ENCODE data around the gene MYOM3.
A peak's percentile ranks its signal among the peaks of the same experiment; 100 is the strongest.
"Not testable (repeated sequence)": the region's sequence is repeated elsewhere in the genome, so short reads cannot be mapped to it uniquely, and the experiment has no call there.

The MYOM3 gene

DNA sequence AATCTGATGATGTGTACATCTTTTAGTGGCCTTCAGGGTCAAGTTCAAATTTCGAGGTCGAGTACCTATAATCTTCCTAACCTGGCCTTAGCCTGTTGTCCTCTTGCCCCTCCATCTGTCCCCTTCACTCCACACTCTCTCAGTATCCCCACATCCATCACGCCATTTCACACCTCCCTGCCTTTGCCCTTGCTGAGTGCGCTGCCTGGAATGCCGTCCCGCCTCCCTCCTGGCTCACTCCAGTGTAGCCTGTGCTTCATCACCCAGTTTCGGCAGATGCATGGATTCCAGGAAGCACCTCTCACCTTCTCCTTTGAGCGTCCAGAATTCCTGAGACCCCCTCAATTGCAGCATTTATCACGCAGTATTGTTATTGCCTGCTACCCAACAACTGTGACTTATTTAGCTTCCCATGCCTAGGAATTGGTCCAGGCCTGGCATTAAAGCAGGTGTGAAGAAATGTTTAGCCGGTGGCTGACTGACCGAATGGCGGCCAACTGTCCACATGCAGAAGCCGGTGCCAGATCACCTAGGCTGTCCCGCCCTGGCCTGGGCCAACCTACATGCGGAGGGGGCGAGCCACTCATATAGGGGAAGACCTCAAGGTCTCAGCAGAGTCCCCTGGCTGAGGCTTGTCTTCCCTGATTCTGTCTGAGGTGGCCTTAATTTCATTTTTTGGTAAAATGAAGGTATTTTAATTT is 34.5 kb downstream of the MYOM3 start:
- no peak for DNase-seq (ENCODE audit: extremely low read depth in 1 of 2, low read depth in 1 of 2)

DNA sequence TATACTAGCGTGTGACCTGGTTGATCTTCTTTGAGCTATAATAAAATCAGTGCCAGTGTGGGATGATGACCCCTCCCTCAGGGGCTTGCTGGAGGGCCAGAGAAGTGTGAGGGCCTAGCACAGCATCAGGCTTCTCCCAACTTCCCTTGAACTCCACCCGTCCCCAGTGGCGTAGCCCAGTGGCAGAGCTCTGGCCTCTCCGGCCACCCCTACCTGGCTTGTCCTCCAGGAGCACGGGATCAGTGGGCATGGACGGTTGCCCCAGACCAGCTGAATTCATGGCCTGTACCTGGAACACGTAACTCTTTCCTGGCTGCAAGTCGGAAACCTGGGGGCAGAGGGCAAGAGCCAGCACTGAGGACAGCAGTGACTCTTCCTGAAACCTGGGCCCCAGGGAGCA is 36.0 kb downstream of the MYOM3 start:
- no peak for DNase-seq (ENCODE audit: extremely low read depth in 1 of 2, low read depth in 1 of 2)

DNA sequence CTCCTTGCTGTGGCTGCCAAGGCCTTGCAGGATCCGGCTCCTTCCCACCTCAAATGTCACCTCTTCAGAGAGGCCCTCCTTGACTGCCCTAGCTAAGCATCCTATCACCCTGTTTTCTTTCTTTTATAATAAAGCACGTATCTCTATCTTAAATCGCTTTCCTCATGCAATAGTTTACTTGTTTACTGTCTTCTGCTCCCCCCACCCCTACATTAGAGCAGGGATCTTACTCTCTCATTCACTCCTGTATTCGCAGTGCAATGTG is 36.4 kb downstream of the MYOM3 start:
- no peak for DNase-seq (ENCODE audit: extremely low read depth in 1 of 2, low read depth in 1 of 2)

DNA sequence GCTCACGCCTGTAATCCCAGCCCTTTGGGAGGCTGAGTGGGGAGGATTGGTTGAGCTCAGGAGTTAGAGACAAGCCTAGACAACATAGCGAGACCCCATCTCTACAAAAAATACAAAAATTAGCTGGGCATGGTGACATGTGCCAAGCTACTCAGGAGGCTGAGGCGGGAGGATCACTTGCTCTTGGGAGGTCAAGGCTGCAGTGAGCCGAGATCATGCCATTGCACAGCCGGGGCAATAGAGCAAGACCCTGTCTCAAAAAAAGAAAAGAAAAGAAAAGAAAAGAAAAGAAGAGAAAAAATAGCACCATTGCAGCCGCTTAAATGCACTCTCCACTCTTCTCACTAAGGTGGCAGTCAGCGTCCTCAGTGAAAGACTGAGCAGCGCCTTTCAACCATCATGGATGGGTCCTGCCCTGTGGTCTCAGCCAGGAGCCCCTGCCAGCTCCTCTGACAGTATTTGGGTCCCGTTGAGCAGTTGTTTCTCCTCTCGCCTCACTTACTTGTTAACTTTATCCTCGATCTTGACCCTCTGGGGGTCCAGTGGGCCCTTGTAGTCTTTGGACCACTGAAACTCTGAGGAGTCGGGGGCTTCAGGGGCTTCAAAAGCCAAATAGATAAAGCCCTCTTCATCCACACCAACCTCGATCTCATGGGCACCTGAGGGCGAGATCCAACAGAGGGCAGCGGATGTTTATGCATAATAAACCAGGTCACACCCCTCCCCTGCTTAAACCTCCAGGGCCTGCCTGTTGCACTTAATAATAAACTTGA is 36.9 kb downstream of the MYOM3 start:
- DNase-seq (ENCODE audit: extremely low read depth in 1 of 2, low read depth in 1 of 2) = no peak

DNA sequence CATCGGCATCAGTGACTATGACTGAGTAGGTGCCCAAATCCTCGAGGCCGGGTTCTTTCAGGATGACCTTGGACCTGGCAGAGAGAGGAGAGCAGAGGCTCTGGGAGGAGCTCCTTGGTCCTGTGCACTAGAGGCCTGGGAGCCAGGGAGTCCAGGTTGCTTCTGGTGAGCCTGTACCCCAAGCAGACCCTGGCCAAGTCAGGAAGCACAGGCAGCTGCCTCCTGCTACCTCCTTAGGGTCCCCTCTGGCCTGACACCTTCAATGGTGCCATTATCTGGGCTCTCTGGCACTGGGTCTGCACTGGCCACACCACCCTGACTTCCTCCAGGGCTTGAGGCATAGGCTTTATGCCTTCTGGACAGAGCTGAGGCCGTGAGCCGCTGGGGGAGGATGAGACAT is 37.7 kb downstream of the MYOM3 start:
- DNase-seq (ENCODE audit: extremely low read depth in 1 of 2, low read depth in 1 of 2) = no peak

DNA sequence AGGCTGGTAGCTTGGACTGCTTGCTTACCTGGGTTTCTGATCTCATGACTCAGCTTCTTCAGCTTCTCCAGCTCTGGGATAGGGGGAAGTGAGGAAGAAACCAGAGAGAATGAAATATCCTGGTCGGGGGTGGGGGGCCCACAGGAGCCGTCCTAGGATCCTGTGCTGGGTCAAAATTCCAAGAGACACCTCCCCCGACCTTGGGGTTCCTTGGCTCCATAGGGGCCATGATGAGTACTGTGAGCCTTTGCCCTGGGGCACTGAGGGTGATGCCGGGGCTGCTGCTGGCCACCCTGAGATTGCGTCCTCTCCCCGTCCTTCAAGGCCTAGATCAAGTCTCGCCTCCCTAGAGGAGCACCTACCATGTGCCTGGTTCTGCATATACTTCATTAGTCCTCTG is 40.0 kb downstream of the MYOM3 start:
- no peak for DNase-seq (ENCODE audit: extremely low read depth in 1 of 2, low read depth in 1 of 2)

DNA sequence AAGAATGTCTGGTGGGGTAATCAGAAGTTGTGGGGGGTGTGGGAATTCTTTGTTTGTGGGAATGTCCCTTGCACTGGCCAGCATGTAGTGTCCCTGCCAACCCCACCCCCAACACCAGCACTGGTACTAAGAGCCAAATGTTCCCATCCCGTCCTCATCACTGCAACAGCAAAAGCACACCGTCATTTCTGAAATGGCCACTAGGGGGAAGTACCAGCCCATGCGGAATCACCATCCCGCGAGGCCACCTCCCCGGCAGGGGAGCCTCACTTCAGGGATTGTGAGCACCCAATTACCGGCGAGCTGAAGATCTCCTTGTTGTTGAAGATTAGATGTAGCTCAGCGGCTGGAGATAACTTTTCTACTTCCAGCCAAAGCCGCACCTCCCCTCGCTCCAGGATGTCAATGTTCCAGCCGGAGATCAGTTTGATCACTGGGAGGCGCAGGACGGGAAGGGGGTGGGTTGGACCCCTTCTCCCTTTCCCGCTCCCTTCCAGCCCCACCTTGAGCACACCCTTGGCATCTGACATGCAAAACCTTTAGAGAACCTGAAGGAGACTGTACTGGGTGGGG is 41.0 kb downstream of the MYOM3 start:
- DNase-seq (ENCODE audit: extremely low read depth in 1 of 2, low read depth in 1 of 2) = peak; percentile 38 to 57

DNA sequence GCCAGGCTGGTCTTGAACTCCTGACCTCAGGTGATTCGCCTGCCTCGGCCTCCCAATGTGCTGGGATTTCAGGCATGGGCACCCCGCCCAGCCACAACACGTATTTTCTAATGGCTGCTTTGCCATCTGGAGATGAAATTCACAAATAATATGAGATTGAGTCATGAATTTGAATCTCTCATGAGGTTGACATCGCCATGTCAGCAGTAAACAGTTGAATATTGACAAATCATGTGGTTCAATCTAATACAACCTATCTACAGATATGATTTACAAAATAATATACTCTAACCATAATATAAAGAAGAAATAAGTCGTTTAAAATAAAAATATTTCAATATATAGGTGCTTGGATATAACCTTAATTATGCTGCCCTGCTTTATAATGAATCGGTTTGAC is 42.1 kb downstream of the MYOM3 start:
- no peak for DNase-seq (ENCODE audit: extremely low read depth in 1 of 2, low read depth in 1 of 2)

DNA sequence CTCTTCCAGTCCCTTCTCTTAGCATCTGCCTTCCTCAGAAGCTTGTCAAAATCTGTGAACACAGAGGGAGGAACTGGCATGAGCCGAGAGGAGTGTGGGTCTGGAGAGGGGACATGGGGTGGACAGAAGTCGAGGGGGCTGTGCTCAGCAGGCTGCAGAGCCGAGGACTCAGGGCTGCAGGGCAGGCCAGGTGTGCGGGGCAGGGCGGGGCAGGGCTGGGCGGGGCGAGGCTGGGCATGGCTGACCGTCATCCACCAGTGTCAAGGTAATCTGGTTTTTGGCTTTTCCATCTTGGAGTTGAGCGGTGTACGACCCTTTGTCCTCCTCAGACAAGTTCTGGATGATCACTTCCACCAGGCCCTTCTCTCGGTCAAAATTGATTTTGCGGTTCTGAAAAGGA is 44.0 kb downstream of the MYOM3 start:
- DNase-seq (ENCODE audit: extremely low read depth in 1 of 2, low read depth in 1 of 2) = no peak

DNA sequence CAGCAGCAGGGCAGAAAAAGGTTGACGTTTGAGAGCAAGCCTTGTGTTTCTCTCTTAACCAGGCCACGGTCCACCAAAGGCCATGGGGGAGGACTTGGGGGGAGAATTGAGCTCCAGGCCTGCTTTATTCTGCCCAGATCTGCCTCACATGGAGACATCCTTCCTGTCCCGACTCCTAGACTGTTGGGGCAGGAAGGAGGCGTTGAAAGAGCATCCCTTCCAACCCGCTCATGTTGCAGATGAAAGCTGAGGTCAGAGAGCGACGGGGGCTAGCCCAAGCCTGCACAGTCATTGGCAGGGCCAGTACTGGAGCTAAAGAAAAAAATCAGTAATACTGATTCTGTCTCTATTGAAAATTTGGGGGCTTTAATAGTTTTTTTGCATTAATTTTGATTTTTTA is 46.6 kb downstream of the MYOM3 start:
- no peak for DNase-seq (ENCODE audit: extremely low read depth in 1 of 2, low read depth in 1 of 2)

DNA sequence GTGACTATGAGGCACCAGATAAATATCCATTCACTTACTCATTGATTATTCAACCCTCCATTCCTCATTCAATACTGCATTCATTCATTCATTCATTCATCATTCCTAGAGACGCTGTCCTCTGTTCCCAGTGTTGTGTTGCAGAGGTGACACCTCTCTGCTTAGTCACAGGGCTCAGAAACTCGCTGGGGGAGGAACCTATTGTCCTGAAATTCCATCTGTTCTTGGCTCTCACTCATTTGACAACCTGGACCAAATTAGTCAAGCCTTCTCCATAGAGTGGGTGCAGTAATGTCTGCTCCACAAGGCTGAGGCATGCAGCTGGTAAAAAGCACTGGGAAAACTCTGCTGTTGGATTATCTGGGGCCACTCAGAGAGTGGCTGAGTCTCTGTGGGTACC is 49.7 kb downstream of the MYOM3 start:
- DNase-seq (ENCODE audit: extremely low read depth in 1 of 2, low read depth in 1 of 2) = no peak

DNA sequence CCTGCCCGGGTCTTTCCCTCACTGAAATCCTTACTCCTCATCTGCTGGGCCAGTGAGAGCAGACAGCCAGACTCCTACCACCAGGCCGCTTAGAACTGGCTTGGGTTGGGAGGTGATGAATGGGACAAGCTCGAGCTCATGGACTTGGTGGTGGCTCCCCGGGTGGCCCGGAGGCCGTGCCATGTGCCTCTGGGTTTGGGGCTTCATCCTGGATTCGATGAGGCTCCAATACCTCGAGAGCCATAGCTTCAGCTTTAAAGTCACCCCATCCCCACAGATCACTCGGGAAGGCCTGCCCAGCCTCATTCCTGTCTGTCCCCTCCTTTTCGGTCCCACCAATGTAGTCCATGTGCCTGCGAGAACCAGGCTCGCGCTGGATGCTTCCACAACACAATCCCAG is 51.5 kb downstream of the MYOM3 start:
- DNase-seq (ENCODE audit: extremely low read depth in 1 of 2, low read depth in 1 of 2) = no peak

DNA sequence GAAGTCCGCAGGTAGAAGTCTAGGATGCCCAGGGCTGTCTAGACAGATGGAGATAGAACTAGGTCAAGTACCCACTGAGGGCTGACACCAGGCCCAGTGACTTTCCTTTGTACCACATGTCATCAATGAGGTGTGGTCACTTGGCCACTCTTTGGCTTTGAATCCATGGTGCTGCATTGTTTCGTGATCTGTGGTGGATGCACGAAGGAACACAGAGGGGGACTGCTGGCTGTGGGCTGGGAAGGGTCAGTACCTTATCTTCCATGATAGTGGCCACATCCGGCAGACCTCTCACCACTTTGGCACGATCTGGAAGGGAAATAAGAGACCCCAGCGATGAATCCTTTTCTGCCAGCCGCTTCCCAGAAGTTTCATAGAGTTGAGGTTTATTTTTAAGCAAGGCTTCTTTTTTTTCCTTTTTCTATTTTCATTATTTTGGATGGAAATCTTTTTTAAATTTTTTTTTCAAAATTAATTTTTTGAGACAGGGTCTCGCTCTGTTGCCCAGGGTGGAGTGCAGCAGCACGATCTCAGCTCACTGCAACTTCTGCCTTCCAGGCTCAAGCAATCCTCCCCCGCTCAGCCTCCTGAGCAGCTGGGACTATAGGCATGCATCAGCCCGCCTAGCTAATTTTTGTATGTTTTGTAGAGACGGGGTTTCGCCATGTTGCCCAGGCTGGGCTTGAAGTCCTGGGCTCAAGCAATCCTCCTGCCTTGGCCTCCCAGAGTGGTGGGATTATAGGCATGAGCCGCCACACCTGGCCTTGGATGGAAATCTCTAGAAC is 53.1 kb downstream of the MYOM3 start:
- DNase-seq (ENCODE audit: extremely low read depth in 1 of 2, low read depth in 1 of 2) = no peak

DNA sequence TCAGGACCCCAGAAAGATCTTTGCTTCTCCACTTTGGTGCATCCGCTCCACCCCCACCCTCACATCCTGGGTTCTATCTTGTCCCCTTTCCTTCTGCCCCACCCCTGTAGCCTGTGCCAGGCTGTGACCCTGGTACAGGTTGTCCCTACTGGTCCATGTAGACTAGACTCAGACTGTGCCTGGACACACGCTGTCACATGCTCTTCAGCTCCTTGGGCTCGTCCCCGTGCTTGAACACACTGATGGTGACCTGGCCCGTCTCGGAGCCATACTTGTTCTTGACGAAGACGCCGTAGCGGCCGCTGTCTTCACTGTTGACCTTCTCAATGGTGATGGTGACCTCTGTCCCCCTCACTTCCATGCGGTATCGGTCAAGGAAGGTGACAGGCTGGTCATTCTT is 54.8 kb downstream of the MYOM3 start:
- DNase-seq (ENCODE audit: extremely low read depth in 1 of 2, low read depth in 1 of 2) = no peak

DNA sequence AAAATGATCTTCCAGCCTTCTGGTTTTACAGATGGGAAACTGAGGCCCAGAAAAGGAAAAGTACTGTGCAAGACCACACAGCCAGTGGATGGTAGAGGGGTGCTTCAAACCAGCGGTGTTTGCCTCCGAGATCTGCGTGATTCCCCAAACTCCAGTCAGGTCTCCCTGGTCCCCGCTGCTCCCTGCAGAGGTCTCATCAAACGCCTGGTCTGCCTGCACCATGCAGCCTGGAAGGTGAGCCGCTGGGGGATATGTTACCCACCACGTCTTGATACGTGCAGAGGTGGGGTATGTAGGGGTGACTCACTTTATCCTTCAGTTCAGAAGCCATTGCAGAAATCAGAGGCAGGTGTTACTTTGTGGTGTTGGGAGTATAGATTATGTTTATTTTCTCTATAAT is 56.3 kb downstream of the MYOM3 start:
- no peak for DNase-seq (ENCODE audit: extremely low read depth in 1 of 2, low read depth in 1 of 2)

DNA sequence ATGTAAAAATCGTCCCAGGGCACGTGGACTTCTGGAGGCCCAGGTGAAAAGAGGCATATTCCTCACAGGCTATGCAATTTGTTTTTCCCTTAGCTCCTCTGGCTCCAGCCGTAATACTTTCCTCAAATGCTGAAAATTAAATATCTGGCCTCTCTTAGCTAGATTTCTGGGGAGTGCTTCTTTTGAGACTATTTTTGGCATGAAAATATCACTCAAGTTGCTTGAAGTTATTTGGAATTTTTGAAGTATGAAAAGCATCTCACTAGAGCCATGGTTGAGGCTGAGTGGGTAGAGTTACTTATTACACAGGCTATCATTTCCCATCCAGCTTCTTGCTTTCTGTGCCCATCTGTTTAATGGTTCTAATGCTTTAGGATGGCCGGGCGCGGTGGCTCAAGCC is 59.7 kb downstream of the MYOM3 start:
- DNase-seq (ENCODE audit: extremely low read depth in 1 of 2, low read depth in 1 of 2) = no peak

DNA sequence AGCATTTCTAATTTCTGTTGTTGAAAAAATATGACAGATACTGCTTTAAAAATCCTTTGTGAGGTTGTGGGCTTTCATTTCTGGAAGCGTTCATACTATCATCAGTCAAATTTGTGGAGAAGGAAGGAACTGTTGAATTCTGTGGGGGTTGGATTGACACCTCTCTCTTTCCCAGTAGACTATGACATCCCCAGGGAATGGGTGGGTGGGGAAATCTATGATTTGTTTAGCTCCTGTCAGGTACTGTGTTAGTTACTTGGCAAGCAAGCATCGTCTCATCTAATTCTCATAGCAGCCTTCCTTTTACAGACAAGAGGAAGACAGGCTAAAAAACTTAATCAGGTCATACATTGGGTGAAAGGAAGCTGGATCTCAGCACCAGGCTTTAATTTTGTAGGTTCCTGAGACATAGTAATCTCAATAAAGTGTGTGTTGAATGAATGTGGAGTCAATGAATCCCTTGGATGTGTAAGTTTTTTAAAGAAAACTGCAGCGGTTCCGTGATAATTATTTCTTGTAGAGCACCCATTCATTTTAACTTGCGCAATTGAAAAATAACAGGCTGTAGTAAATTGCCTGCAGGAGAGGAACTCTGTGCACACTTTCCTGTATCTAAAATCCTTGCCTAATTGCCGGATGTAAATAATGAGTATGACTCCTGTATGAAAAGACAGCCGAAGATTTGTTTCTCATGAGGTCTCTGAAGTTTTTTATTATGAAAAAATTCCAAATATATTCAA is 60.6 kb downstream of the MYOM3 start:
- no peak for DNase-seq (ENCODE audit: extremely low read depth in 1 of 2, low read depth in 1 of 2)

DNA sequence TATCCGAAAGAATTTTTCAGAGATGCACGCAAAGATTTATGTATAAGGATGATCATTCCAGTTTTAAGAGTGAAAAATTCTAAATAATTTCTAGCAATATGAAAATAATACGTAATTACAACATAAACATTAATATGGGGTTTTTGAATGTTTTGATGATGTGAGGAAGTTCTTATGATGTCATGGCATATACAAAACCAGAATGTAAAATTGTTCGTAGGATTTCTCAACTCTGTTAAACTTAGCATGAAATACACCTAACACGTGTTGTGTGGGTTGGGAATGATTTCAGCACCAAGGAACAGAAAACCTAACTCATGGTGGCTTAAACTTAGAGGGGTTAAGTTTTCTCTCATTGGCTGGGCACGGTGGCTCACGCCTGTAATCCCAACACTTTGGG is 62.2 kb downstream of the MYOM3 start:
- no peak for DNase-seq (ENCODE audit: extremely low read depth in 1 of 2, low read depth in 1 of 2)

DNA sequence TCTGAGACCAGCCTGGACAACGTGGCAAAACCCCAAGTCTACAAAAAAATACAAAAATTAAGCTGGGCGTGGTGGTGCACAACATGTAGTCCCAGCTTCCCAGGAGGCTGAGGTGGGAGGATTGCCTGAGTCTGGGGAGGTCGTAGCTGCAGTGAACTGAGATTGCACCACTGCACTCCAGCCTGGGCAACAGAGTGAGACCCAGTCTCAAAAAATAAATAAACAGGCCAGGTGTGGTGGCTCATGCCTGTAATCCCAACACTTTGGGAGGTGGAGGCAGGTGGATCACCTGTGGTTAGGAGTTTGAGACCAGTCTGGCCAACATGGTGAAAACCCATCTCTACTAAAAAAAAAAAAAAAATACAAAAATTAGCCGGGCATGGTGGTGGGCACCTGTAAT is 63.0 kb downstream of the MYOM3 start:
- DNase-seq (ENCODE audit: extremely low read depth in 1 of 2, low read depth in 1 of 2) = not testable (repeated sequence)

DNA sequence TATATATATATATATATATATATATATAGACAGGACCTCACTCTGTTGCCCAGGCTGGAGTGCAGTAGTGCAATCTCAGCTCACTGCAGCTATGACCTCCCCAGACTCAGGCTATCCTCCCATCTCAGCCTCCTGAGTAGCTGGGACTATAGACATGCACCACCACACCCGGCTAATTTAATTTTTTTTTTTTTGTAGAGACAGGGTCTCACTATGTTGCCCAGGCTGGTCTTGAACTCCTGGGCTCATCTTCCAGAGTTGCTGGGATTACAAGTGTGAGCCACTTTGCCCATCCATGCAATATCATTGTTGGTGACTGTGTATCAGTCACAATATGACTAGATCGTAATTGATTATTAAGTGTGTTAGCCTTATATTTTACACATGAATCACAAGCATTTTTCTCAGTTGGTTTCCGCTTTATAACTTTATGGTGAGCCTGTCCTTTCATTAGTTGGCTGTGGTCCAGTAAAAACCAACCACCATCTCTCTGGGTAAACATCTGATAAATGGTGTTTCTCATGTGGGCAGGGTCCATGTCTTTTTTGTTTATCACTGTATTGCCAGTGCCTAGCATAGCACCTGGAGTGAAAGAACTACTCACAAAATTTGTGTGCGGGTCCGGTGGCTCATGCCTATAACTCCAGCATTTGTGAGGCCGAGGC is 63.6 kb downstream of the MYOM3 start:
- no peak for DNase-seq (ENCODE audit: extremely low read depth in 1 of 2, low read depth in 1 of 2)

DNA sequence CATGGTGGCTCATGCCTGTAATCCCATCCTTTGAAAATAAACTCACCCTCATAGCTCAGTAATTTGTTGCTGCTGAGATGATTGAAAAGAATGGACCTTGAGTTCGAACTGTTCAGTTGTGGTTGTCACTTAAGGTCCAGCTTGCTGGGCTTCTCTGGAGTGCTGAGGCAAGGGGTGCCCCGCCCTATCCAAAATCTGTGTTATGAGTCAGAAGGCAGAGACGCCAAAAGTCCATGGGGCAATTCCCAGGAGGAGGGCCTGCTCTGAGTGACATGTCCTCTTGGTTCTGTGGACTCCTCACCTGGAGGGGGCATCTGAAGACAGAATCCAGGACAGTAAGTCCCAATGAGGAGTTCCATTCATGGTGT is 64.8 kb downstream of the MYOM3 start:
- no peak for DNase-seq (ENCODE audit: extremely low read depth in 1 of 2, low read depth in 1 of 2)

Data from stimulated activated CD8-positive, alpha-beta memory T cell treated with anti-CD3 and anti-CD28 coated beads, Interleukin-7, amount 100 ng/mL, for 48 hours (primary cell).